GM23248 (cell line): Measurements from ENCODE around the gene RNF40. TPM values are rescaled to one million over a fixed set of nuclear protein-coding genes. Genes with fewer than 3 reads are reported as not detected.

ENCODE experiments used
- DNase-seq: peaks from one replicate; pipeline ENCODE4 v3.0.0-alpha.2; 2015
- H2AFZ ChIP-seq: fragments of 200-600 bp; sonication (generic); 2 replicates; pipeline ENCODE4 v1.6.1; 2016; ENCODE audit warnings: antibody characterized with exemption
- H3F3A ChIP-seq: fragments of 200-600 bp; sonication (generic); 2 replicates; pipeline ENCODE4 v1.6.1; 2016; ENCODE audit warnings: mild to moderate bottlenecking, antibody characterized with exemption, mixed run types; ENCODE audit not compliant: insufficient read depth
- H3K27ac ChIP-seq: fragments of 200-600 bp; sonication (generic); 2 replicates; pipeline ENCODE4 v1.5.1; 2016; ENCODE audit warnings: mild to moderate bottlenecking
- H3K27me3 ChIP-seq: fragments of 200-600 bp; sonication (generic); replicated peaks from 2 replicates; pipeline ENCODE4 v1.6.1; 2016; ENCODE audit warnings: mild to moderate bottlenecking; ENCODE audit not compliant: insufficient read depth
- H3K36me3 ChIP-seq: fragments of 200-600 bp; sonication (generic); 2 replicates; pipeline ENCODE4 v1.6.1; 2016; ENCODE audit warnings: low read depth, mild to moderate bottlenecking
- H3K4me1 ChIP-seq: fragments of 200-600 bp; sonication (generic); 2 replicates; pipeline ENCODE4 v1.6.1; 2016; ENCODE audit warnings: mild to moderate bottlenecking; ENCODE audit not compliant: insufficient read depth
- H3K4me2 ChIP-seq: fragments of 200-600 bp; sonication (generic); one replicate; pipeline ENCODE4 v1.6.1; 2016; ENCODE audit warnings: mild to moderate bottlenecking; ENCODE audit not compliant: unreplicated experiment
- H3K4me3 ChIP-seq: fragments of 200-600 bp; sonication (generic); 2 replicates; pipeline ENCODE4 v1.5.1; 2016; ENCODE audit warnings: mild to moderate bottlenecking
- H3K79me2 ChIP-seq: fragments of 200-600 bp; sonication (generic); 2 replicates; pipeline ENCODE4 v1.6.1; 2016; ENCODE audit warnings: mild to moderate bottlenecking; ENCODE audit not compliant: insufficient read depth
- H3K9ac ChIP-seq: fragments of 200-600 bp; sonication (generic); 2 replicates; pipeline ENCODE4 v1.6.1; 2016; ENCODE audit warnings: mild to moderate bottlenecking
- H3K9me2 ChIP-seq: fragments of 200-600 bp; sonication (generic); 2 replicates; pipeline ENCODE4 v1.6.1; 2016; ENCODE audit warnings: mixed run types, mild to moderate bottlenecking, moderate library complexity; ENCODE audit not compliant: insufficient read depth
- H3K9me3 ChIP-seq: fragments of 200-600 bp; sonication (generic); one replicate; pipeline ENCODE4 v1.6.1; 2017; ENCODE audit warnings: low read depth
- H4K20me1 ChIP-seq: fragments of 200-600 bp; sonication (generic); 2 replicates; pipeline ENCODE4 v1.6.0; 2016; ENCODE audit not compliant: insufficient read depth
- EZH2 ChIP-seq: fragments of 200-600 bp; sonication (generic); IDR thresholded peaks from 2 replicates; pipeline ENCODE4 v1.6.1; 2018; ENCODE audit warnings: antibody characterized with exemption, mild to moderate bottlenecking; ENCODE audit not compliant: insufficient read depth, poor library complexity, severe bottlenecking
- EZH2phosphoT487 ChIP-seq: fragments of 200-600 bp; sonication (generic); IDR thresholded peaks from 2 replicates; pipeline ENCODE4 v1.6.1; 2018; ENCODE audit warnings: antibody characterized with exemption, moderate library complexity, mild to moderate bottlenecking, low read depth; ENCODE audit not compliant: insufficient read depth
- WGBS, 2 experiments: methylation state at CpG; one replicate each; pipeline ENCODE4 v1.1.6; 2015 to 2017; ENCODE audit warnings: low lambda C conversion rate in 2 of 2, low coverage in 1 of 2; ENCODE audit errors: missing lambda C conversion rate in 2 of 2; 5-methylcytosine and 5-hydroxymethylcytosine counted together
- in situ Hi-C: fragments of 300-500 bp; cut with MboI; formaldehyde crosslinking; loops from 2 replicates; pipeline ENCODE4 v1.15.0; 2020
- polyA plus RNA-seq: library from polyadenylated mRNA; unstranded; fragments of >200 nt; fragmentation: Nextera tagmentation; extraction: Ambion mirVana; gene quantifications from 2 replicates; pipeline ENCODE4 v1.2.1, GENCODE V29; 2016
- total RNA-seq: library from RNA; depleted of rRNA; stranded (reverse); fragments of >200 nt; shearing (Covaris generic); gene quantifications from 2 replicates; pipeline ENCODE4 v1.2.3, GENCODE V29; 2014

RNF40 gene
- total and polyA plus RNA-seq, 2 experiments from 2014 or later, result 71.2 to 97.9 TPM

DNA sequence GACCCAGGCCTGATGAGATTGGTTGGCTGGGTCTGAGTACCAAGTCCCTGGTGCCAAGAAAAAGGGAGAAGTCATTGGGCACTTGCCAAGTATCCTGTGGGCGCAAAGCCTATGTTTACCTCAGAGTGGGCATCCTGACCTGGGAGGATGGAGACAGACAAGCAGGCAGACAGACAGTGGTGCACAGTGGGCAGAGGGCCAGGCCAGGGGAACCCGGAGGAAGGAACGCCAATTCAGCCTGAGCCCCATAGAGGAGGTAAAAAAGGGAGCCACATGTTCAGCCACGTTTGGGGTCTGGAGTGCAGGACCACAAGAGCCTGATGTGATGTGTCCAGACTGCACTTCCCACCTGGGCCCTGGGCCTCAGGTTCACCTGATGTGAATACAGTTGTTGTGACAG lies 8.5 kb upstream of the RNF40 start:
- H3K79me2 ChIP-seq, result peaks cover 19% of the 10 kb centered on the region
- no peaks in the 10 kb centered on the region for H3F3A ChIP-seq
- no peaks in the 10 kb centered on the region for H3K4me1 ChIP-seq
- no peak overlapping the region for H3K9ac ChIP-seq
- in situ Hi-C loops, result no loop called here
- no peak overlapping the region for H3K27ac ChIP-seq
- TF ChIP-seq EZH2, result no peak
- no peak for TF ChIP-seq EZH2phosphoT487
- H3K9me3 ChIP-seq, result no peaks in the 10 kb centered on the region
- 78 to 80% methylated on average over 4 of the region's 4 CpGs for WGBS, 2 experiments
- no peak overlapping the region for H2AFZ ChIP-seq
- H3K9me2 ChIP-seq, result no peaks in the 10 kb centered on the region
- H3K4me3 ChIP-seq, result no peak overlapping the region
- no peak overlapping the region for H3K4me2 ChIP-seq
- DNase-seq, result no peak
- H3K36me3 ChIP-seq, result no peaks in the 10 kb centered on the region
- H4K20me1 ChIP-seq, result no peaks in the 10 kb centered on the region
- H3K27me3 ChIP-seq, result no peaks in the 10 kb centered on the region

DNA sequence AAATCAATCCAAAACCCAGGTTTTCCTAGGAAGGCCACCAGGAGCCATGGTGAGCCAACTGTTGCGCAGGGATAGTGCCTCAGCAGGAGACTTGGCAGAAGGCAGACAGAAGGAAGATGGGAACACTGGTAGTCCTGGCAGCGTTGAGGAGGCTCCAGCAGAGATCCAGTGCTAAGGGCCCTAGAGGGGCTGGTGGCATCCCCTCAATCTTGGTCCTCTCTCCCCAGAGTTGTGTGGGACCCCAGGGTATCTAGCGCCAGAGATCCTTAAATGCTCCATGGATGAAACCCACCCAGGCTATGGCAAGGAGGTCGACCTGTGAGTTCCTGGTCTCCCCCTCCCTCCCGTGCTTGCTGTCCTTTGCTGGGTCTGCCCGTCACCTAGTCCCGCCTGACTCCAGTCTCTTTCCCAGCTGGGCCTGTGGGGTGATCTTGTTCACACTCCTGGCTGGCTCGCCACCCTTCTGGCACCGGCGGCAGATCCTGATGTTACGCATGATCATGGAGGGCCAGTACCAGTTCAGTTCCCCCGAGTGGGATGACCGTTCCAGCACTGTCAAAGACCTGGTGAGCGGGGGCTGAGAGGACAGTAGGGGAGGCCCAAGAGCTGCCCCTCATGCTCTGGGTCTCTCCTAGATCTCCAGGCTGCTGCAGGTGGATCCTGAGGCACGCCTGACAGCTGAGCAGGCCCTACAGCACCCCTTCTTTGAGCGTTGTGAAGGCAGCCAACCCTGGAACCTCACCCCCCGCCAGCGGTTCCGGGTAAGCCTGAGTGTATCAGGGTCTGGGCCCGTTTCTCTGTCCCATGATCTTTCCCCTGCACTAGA lies 6.0 kb upstream of the RNF40 start:
- Histone ChIP-seq H3K4me2 (no peak overlapping the region), H3K36me3 (no peaks in the 10 kb centered on the region), H3K4me3 (no peak overlapping the region), H3K27me3 (no peaks in the 10 kb centered on the region), H3K27ac (no peak overlapping the region), H3K79me2 (no peaks in the 10 kb centered on the region), H4K20me1 (no peaks in the 10 kb centered on the region), H3K9ac (no peak overlapping the region), H3K9me3 (no peaks in the 10 kb centered on the region), H3F3A (peaks cover 8% of the 10 kb centered on the region), H3K4me1 (0 out of 2 replicates have a peak, but pooled peaks cover 3% of the 10 kb centered on the region), H2AFZ (no peak overlapping the region), H3K9me2 (no peaks in the 10 kb centered on the region)
- TF ChIP-seq EZH2phosphoT487 (no peak), EZH2 (no peak)
- in situ Hi-C loops, result no loop called here
- no peak for DNase-seq
- 94 to 95% methylated on average over 18 to 20 of the region's 20 CpGs for WGBS, 2 experiments

DNA sequence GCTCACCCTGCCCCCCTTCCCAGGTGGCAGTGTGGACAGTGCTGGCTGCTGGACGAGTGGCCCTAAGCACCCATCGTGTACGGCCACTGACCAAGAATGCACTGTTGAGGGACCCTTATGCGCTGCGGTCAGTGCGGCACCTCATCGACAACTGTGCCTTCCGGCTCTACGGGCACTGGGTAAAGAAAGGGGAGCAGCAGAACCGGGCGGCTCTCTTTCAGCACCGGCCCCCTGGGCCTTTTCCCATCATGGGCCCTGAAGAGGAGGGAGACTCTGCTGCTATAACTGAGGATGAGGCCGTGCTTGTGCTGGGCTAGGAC lies 5.4 kb upstream of the RNF40 start:
- TF ChIP-seq EZH2phosphoT487, result no peak
- no peak for TF ChIP-seq EZH2
- H3K36me3 ChIP-seq, result no peaks in the 10 kb centered on the region
- H3K9me2 ChIP-seq, result no peaks in the 10 kb centered on the region
- no peak overlapping the region for H3K9ac ChIP-seq
- in situ Hi-C loops, result no loop called here
- no peaks in the 10 kb centered on the region for H3K9me3 ChIP-seq
- H4K20me1 ChIP-seq, result no peaks in the 10 kb centered on the region
- H3K4me3 ChIP-seq, result no peak overlapping the region
- 88 to 90% methylated on average over 13 of the region's 13 CpGs for WGBS, 2 experiments
- no peaks in the 10 kb centered on the region for H3K27me3 ChIP-seq
- H3K4me1 ChIP-seq, result 0 out of 2 replicates have a peak, but pooled peaks cover 3% of the 10 kb centered on the region
- H3K79me2 ChIP-seq, result no peaks in the 10 kb centered on the region
- no peak overlapping the region for H3K4me2 ChIP-seq
- DNase-seq, result no peak
- H3F3A ChIP-seq, result peaks cover 9% of the 10 kb centered on the region
- no peak overlapping the region for H3K27ac ChIP-seq
- no peak overlapping the region for H2AFZ ChIP-seq

DNA sequence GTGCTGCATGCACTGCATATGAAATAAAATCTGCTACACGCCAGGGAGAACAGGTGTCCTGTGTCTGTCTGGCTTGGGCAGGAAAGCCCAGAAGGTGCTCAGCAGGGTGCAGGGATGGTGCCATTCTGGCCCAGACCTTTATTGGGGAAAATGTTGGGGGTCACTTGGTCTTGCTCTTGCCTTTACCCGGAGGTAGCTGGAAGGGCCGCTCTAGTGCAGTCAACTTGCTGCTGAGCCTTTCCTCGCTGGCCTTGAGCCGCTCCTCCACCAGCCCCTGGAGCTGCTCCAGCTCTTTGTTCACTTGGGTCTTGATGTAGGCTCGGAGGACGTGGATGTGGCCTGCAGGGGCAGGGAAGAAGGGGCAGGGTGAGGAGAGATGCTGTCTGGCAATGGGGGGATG lies 4.8 kb upstream of the RNF40 start:
- peaks cover 9% of the 10 kb centered on the region for H3F3A ChIP-seq
- H3K9me2 ChIP-seq, result no peaks in the 10 kb centered on the region
- no peaks in the 10 kb centered on the region for H3K9me3 ChIP-seq
- no peak overlapping the region for H2AFZ ChIP-seq
- H3K4me2 ChIP-seq, result no peak overlapping the region
- H3K27me3 ChIP-seq, result no peaks in the 10 kb centered on the region
- no peak overlapping the region for H3K9ac ChIP-seq
- in situ Hi-C loops, result no loop called here
- no peak overlapping the region for H3K27ac ChIP-seq
- no peaks in the 10 kb centered on the region for H4K20me1 ChIP-seq
- H3K79me2 ChIP-seq, result peaks cover 2% of the 10 kb centered on the region
- WGBS, 2 experiments, result 80 to 83% methylated on average over 7 of the region's 7 CpGs
- no peak for DNase-seq
- H3K4me1 ChIP-seq, result 0 out of 2 replicates have a peak, but pooled peaks cover 3% of the 10 kb centered on the region
- no peak overlapping the region for H3K4me3 ChIP-seq
- no peaks in the 10 kb centered on the region for H3K36me3 ChIP-seq
- no peak for TF ChIP-seq EZH2
- no peak for TF ChIP-seq EZH2phosphoT487
